Measurements from ENCODE around the gene GART. TPM values are rescaled to one million over a fixed set of nuclear protein-coding genes. Genes with fewer than 3 reads are reported as not detected.
A peak's percentile ranks its signal among the peaks of the same experiment; 100 is the strongest.

GART gene
- total RNA-seq, 4 donors from 2014 or later, result 35.8 to 61.8 (median 49.0) TPM

GRCh38 chr21:33495743-33496142, 46.2 kb downstream of the GART start:
- H3K27ac ChIP-seq (replicated peaks in 1 of 4), result no peak overlapping the region
- TF ChIP-seq POLR2AphosphoS5 (IDR thresholded peaks at IDR 0.05), result no peak
- TF ChIP-seq CTCF (IDR thresholded peaks at IDR 0.05), result no peak
- no peak for TF ChIP-seq POLR2A (IDR thresholded peaks at IDR 0.05; ENCODE audit: low read depth)
- TF ChIP-seq EP300 (IDR thresholded peaks at IDR 0.05), result no peak
- H3K4me1 ChIP-seq, result peaks cover 2 to 12% (median 7%) of the 10 kb centered on the region in 4 donors
- WGBS, result 69% methylated on average over 4 of the region's 4 CpGs
- DNase-seq (ENCODE audit: extremely low spot score), result no peak
- intact Hi-C loops (cut with DNase I), result no loop called here
- H3K4me3 ChIP-seq, result no peak overlapping the region
- H3K27me3 ChIP-seq, result no peaks in the 10 kb centered on the region
- H3K9me3 ChIP-seq, result no peaks in the 10 kb centered on the region
- H3K36me3 ChIP-seq, result no peaks in the 10 kb centered on the region

GRCh38 chr21:33493756-33494155, 48.2 kb downstream of the GART start:
- H3K9me3 ChIP-seq, result no peaks in the 10 kb centered on the region
- TF ChIP-seq CTCF (IDR thresholded peaks at IDR 0.05) (no peak), POLR2A (IDR thresholded peaks at IDR 0.05; ENCODE audit: low read depth) (no peak), EP300 (IDR thresholded peaks at IDR 0.05) (no peak), POLR2AphosphoS5 (IDR thresholded peaks at IDR 0.05) (no peak)
- intact Hi-C loops (cut with DNase I), result no loop called here
- no peaks in the 10 kb centered on the region for H3K27me3 ChIP-seq
- DNase-seq (ENCODE audit: extremely low spot score), result no peak
- no peaks in the 10 kb centered on the region for H3K36me3 ChIP-seq
- H3K4me3 ChIP-seq, result no peak overlapping the region
- no peak overlapping the region for H3K27ac ChIP-seq (replicated peaks in 1 of 4)
- 74% methylated on average over 3 of the region's 3 CpGs for WGBS
- H3K4me1 ChIP-seq, result peaks cover 4 to 15% (median 10%) of the 10 kb centered on the region in 4 donors

- Histone ChIP-seq H3K36me3 (no peaks in the 10 kb centered on the region), H3K4me3 (no peak overlapping the region), H3K27ac (replicated peaks in 1 of 4) (no peak overlapping the region), H3K4me1 (peaks cover 4 to 15% (median 10%) of the 10 kb centered on the region in 4 donors), H3K9me3 (no peaks in the 10 kb centered on the region), H3K27me3 (no peaks in the 10 kb centered on the region)
- TF ChIP-seq POLR2AphosphoS5 (IDR thresholded peaks at IDR 0.05), result no peak
- TF ChIP-seq EP300 (IDR thresholded peaks at IDR 0.05), result no peak
- no peak for TF ChIP-seq CTCF (IDR thresholded peaks at IDR 0.05)
- TF ChIP-seq POLR2A (IDR thresholded peaks at IDR 0.05; ENCODE audit: low read depth), result no peak
- no peak for DNase-seq (ENCODE audit: extremely low spot score)
- intact Hi-C loops (cut with DNase I), result no loop called here
- WGBS, result 51% methylated on average over 2 of the region's 2 CpGs
Observed at GRCh38 chr21:33492571-33492970, 49.3 kb downstream of the GART start.

GRCh38 chr21:33491373-33492102, 50.4 kb downstream of the GART start, which contains the start of gene DNAJC28:
Gene DNAJC28 (minus strand): TSS chr21:33491716. CDS start chr21:33489393, 2,323 bp downstream.
- Histone ChIP-seq H3K4me1 (peaks cover 4 to 15% (median 10%) of the 10 kb centered on the region in 4 donors), H3K9me3 (no peaks in the 10 kb centered on the region), H3K4me3 (peak within 1 kb of the TSS; percentile 78 to 87 (median 78)), H3K27me3 (no peaks in the 10 kb centered on the region), H3K27ac (replicated peaks in 1 of 4) (peak within 1 kb of the TSS; percentile 79 to 87 (median 86)), H3K36me3 (no peaks in the 10 kb centered on the region)
- TF ChIP-seq EP300 (IDR thresholded peaks at IDR 0.05), result no peak
- peak; percentile 25 for TF ChIP-seq POLR2A (IDR thresholded peaks at IDR 0.05; ENCODE audit: low read depth)
- TF ChIP-seq POLR2AphosphoS5 (IDR thresholded peaks at IDR 0.05), result peak; percentile 76 to 84
- intact Hi-C loops (cut with DNase I), result no loop called here
- 1% methylated on average over 42 of the region's 52 CpGs for WGBS
- peak; percentile 98 for DNase-seq (ENCODE audit: extremely low spot score)

GRCh38 chr21:33490991-33491372, 50.9 kb downstream of the GART start:
- H3K9me3 ChIP-seq, result no peaks in the 10 kb centered on the region
- no peaks in the 10 kb centered on the region for H3K27me3 ChIP-seq
- TF ChIP-seq POLR2AphosphoS5 (IDR thresholded peaks at IDR 0.05) (no peak), POLR2A (IDR thresholded peaks at IDR 0.05; ENCODE audit: low read depth) (no peak), EP300 (IDR thresholded peaks at IDR 0.05) (no peak), CTCF (IDR thresholded peaks at IDR 0.05) (no peak)
- intact Hi-C loops (cut with DNase I), result no loop called here
- 15% methylated on average over 12 of the region's 12 CpGs for WGBS
- no peak for DNase-seq (ENCODE audit: extremely low spot score)
- peak overlapping the region; percentile 78 to 87 (median 78) for H3K4me3 ChIP-seq
- H3K27ac ChIP-seq (replicated peaks in 1 of 4), result peak overlapping the region; percentile 79 to 87 (median 86)
- no peaks in the 10 kb centered on the region for H3K36me3 ChIP-seq
- H3K4me1 ChIP-seq, result peaks cover 4 to 15% (median 10%) of the 10 kb centered on the region in 4 donors
